ENCODE data around the gene TMEM150A. TPM values are rescaled to one million over a fixed set of nuclear protein-coding genes. Genes with fewer than 3 reads are reported as not detected.

Gene TMEM150A
- total and polyA plus RNA-seq, 2 of the 13 experiments (the other 11 are each of a cell fraction or from before 2014, with no cell fraction given): 30.1 to 70.4 TPM

DNA sequence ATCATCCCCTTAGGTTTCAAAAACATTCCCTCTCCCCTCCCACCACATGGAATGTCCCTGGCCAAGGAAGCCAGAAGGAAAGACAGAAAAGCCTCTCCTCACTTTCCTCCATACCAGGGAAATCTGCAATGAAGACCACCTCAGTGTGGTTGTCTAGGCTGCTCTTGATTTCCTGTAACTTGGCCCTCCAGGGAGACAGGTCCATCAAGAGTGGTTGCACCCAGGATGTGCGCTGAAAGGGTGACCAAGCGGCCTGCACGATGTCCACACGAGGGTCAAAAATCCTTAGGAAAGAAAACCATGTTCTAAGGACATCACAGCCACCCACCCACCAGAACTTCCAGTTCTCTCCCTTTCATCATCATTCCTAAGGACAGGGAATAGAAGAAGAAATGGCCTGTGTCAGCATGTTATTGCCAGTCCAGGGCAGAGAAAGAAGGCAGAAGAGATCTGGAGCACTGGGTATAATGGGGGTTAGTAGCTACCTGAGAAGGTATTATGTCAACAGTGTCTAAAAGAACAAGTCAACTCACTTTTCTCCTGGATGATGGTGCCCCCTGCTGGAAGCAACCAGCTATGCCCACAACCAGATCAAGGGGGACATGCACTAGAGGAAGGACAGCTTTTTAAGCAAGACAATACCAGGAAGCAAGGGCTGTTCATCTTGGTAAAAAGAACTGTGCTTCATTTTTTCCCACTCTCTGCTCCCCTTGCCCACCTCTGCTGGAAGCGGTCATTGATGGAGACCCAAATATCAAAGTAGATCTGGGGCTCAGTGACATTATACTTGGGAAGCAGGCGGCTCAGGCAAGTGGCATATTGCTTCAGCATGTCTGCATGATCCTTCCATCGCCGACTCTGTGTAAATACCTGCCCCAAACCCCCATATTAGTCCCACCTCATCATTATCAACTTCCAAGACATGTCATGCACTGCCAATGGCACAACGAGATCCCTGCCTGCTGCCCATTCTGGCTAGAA, 50.5 kb downstream of the TMEM150A start (continued):
- TF ChIP-seq ZNF460 (CRISPR knock-in tag; IDR thresholded peaks at IDR 0.05; ENCODE audit: borderline replicate concordance): no peak
- TF ChIP-seq MEIS2 (CRISPR knock-in tag; IDR thresholded peaks at IDR 0.05): no peak
- TF ChIP-seq ZMYM3 (CRISPR knock-in tag; IDR thresholded peaks at IDR 0.05): no peak
- TF ChIP-seq, protein P1, sequence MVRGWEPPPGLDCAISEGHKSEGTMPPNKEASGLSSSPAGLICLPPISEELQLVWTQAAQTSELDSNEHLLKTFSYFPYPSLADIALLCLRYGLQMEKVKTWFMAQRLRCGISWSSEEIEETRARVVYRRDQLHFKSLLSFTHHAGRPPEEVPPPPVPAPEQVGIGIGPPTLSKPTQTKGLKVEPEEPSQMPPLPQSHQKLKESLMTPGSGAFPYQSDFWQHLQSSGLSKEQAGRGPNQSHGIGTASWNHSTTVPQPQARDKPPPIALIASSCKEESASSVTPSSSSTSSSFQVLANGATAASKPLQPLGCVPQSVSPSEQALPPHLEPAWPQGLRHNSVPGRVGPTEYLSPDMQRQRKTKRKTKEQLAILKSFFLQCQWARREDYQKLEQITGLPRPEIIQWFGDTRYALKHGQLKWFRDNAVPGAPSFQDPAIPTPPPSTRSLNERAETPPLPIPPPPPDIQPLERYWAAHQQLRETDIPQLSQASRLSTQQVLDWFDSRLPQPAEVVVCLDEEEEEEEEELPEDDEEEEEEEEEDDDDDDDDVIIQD (CRISPR knock-in tag; IDR thresholded peaks at IDR 0.05; ENCODE audit: low read depth): peak; percentile 39; the same call in 1 of the 2 replicates
- TF ChIP-seq, protein P2, sequence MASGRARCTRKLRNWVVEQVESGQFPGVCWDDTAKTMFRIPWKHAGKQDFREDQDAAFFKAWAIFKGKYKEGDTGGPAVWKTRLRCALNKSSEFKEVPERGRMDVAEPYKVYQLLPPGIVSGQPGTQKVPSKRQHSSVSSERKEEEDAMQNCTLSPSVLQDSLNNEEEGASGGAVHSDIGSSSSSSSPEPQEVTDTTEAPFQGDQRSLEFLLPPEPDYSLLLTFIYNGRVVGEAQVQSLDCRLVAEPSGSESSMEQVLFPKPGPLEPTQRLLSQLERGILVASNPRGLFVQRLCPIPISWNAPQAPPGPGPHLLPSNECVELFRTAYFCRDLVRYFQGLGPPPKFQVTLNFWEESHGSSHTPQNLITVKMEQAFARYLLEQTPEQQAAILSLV (CRISPR knock-in tag; IDR thresholded peaks at IDR 0.05; ENCODE audit: borderline replicate concordance): 0 out of 2 replicates have a peak, but pooled peaks have one; percentile 24
- no peak for TF ChIP-seq HCFC1 (IDR thresholded peaks at IDR 0.05; ENCODE audit: low read depth, low read length)
- TF ChIP-seq SIN3A (IDR thresholded peaks at IDR 0.05; ENCODE audit: borderline replicate concordance, low read depth, low read length): no peak
- no peak for TF ChIP-seq ZFY (CRISPR knock-in tag; IDR thresholded peaks at IDR 0.05)
- TF ChIP-seq RFXAP (CRISPR knock-in tag; IDR thresholded peaks at IDR 0.05; ENCODE audit: borderline replicate concordance): no peak
- no peak for TF ChIP-seq ZNF431 (CRISPR knock-in tag; IDR thresholded peaks at IDR 0.05; ENCODE audit: borderline replicate concordance, low read depth)
- no peak for TF ChIP-seq GLI4 (CRISPR knock-in tag; IDR thresholded peaks at IDR 0.05; ENCODE audit: borderline replicate concordance)
- TF ChIP-seq, protein P3, sequence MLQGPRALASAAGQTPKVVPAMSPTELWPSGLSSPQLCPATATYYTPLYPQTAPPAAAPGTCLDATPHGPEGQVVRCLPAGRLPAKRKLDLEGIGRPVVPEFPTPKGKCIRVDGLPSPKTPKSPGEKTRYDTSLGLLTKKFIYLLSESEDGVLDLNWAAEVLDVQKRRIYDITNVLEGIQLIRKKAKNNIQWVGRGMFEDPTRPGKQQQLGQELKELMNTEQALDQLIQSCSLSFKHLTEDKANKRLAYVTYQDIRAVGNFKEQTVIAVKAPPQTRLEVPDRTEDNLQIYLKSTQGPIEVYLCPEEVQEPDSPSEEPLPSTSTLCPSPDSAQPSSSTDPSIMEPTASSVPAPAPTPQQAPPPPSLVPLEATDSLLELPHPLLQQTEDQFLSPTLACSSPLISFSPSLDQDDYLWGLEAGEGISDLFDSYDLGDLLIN (CRISPR knock-in tag; IDR thresholded peaks at IDR 0.05; ENCODE audit: borderline replicate concordance): no peak
- no peak for TF ChIP-seq ELF4 (CRISPR knock-in tag; IDR thresholded peaks at IDR 0.05; ENCODE audit: borderline replicate concordance)
- 0 out of 2 replicates have a peak, but pooled peaks have one; percentile 66 for TF ChIP-seq ZNF567 (CRISPR knock-in tag; IDR thresholded peaks at IDR 0.05; ENCODE audit: borderline replicate concordance)
- TF ChIP-seq ATRX (CRISPR knock-in tag; IDR thresholded peaks at IDR 0.05; ENCODE audit: borderline replicate concordance): no peak
- no peak for TF ChIP-seq ZBTB3 (CRISPR knock-in tag; IDR thresholded peaks at IDR 0.05; ENCODE audit: borderline replicate concordance, low read depth)
- TF ChIP-seq ZNF562 (CRISPR knock-in tag; IDR thresholded peaks at IDR 0.05; ENCODE audit: borderline replicate concordance): no peak
- no peak for TF ChIP-seq ZFP41 (CRISPR knock-in tag; IDR thresholded peaks at IDR 0.05; ENCODE audit: borderline replicate concordance)
- no peak for TF ChIP-seq SIN3B (IDR thresholded peaks at IDR 0.05; ENCODE audit: low read length)
- no peak for TF ChIP-seq ZNF230 (CRISPR knock-in tag; IDR thresholded peaks at IDR 0.05)
